HG03025 (cell line): ENCODE data around the gene LONRF3.
"Not testable (repeated sequence)": the region's sequence is repeated elsewhere in the genome, so short reads cannot be mapped to it uniquely, and the experiment has no call there.

ENCODE experiments used
- ATAC-seq: cut with Tn5 transposase; IDR thresholded peaks from one replicate; pipeline ENCODE4 v1.9.1; 2021; ENCODE audit warnings: mild to moderate bottlenecking, moderate library complexity; ENCODE audit not compliant: unreplicated experiment, low FRiP score

The LONRF3 gene

DNA sequence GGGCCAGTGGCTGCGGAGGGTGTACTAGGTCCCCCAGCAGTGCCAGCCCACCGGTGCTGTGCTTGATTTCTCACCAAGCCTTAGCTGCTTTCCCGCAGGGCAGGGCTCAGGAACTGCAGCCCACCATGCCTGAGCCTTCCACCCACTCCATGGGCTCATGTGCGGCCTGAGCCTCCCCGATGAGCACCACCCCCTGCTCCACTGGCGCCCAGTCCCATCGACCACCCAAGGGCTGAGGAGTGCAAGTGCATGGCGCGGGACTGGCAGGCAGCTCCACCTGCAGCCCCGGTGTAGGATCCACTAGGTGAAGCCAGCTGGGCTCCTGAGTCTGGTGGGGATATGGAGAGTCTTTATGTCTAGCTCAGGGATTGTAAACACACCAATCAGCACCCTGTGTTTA is 55.2 kb downstream of the LONRF3 start:
- ATAC-seq = not testable (repeated sequence)

DNA sequence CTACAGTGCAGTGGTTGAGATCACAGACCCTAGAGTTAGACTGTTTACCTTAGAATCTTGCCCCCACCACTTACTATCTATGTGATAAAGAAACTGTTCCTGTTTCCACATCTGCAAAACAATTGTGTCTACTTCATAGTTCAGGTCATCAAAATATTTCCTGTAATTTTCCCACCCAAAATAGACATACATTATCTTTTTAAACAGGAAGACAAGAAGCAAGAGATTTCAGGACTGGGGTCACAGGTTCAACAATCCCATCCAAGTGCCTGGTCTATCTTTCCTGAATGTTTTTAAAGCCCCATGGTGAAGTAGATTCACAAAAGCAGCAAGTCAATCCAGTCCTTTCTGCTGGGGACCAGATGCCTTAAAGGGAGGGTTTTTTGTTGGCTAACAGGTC is 56.6 kb downstream of the LONRF3 start:
- ATAC-seq = no peak

DNA sequence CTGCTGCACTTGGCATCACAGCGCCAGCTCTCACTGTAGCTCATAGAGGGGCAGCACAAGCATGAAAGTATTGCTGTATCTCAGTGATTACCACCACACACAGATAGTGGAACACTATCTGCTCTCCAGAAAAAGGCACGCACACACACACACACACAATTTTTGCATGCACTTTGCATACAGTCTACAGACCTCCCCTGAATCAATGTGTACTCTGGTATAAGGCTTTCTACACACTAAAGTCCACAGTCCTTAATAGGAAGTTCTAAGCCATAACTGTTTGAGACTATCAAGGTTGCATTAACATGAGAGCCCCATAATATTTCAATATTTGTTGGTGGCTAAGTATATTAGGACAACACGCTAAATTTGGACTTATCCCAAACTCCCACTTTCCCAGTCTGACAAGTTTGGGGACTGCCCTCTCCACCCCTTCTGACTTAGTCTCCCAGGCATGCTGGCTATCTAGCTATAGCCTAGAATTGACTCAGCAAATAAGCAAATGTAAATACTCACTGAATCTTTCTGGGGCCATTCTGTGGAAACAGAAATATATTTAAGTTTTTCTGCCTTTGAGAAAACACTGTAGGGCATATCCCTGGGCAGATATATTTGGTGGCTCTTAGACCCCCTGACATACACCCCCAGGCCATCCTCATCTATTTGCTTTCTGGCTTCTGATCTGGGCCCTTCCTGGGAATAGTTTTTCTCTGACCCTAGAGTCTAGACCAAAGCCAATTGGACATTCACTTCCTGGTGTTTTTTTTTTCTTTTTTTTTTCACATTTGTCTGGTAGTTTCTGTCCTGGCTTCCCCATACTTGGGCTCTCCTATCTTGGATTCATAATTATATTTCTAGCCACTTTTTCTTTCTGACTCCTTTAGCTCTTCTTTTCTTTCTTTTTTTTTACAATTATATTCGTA is 62.0 kb downstream of the LONRF3 start:
- no peak for ATAC-seq

DNA sequence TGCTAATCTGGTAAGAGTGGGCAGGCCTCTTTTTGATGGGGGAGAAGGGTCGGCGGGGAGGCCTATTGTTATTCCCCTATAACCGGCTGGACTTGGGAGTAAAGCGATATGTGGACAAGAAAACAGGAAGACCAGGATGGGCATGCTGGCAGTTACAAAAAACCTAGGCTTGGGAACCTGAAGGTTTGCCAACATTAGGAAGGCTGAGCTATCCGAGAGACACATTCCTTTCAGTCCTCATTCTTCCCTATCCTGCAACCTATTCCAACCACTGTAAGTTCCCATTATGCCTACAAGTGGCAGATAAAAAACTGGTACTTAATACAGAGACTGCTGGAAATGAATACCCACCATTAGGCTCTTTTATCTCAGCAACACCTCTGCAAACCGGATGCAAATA is 66.0 kb downstream of the LONRF3 start:
- no peak for ATAC-seq

DNA sequence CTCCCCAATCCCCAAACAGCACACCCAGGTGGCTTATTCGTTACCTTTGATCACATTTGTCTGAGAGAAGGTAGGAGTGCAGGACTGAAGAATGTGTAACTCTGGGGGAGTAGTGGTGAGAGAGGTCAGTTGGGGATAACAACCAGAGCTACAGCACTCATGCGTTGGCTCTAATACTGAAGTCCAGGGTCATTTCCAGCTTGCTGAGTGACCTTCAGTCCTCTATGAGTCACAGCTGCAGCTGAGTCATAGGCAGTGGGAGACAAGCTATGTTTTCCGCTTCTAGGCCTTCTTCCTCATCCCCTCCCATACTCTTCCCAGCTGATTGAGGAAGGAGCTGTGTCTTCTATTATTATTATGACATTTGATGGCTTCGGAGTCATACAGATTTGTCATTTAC is 66.8 kb downstream of the LONRF3 start:
- ATAC-seq = no peak

DNA sequence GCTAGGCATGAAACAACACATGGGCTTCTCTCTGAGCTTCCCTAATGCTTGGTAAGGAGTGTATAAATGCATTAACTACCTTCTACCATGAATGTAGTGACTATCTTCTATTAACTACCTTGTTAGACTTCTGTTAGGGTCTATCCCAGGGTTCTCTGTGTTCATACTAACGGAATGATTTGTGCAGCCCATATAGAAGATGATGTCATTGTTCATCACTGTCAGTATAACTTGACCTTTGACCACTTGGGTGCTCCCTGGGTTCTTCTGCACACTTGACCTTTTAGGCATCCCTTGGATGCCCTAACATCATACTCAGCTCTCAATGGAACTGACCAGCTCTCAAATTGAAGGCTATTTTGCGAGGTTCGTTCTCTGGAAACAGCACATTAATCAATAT is 67.6 kb downstream of the LONRF3 start:
- no peak for ATAC-seq

DNA sequence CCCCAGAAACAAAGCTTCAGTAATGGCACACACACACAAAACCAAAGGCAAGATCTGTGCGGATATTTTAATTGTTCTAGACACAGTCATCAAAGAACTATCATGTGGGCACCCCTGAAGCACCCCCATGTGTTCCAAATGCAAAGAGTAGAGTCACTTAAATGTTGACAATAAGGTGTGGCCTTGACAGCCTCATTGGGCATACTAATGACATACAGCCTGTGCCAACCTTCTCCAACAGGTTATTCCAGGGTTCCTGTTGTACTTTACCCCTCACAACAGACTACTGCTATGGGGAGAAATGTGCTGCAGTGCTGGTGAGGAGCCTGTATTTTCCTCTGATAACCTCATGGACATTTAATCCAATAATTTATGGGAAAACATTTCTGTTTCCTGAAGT is 68.6 kb downstream of the LONRF3 start:
- ATAC-seq = no peak

DNA sequence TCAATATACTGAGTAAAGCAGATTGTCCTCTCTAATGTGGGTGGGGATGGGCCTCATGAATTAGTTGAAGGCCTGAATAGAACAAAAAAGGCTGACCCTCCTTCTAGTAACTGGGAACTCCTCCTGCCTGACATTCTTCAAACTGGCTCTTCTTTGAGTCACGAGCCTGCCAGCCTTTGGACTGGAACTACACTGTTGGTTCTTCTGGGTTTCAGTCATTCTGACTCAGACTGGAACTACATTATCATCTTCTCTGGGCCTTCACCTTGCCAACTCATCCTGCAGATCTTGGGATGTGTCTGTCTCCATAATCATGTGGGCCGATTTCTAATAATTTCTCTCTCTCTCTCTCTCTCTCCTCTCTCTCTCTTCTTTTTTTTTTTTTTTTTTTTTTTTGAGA is 71.5 kb downstream of the LONRF3 start:
- no peak for ATAC-seq

DNA sequence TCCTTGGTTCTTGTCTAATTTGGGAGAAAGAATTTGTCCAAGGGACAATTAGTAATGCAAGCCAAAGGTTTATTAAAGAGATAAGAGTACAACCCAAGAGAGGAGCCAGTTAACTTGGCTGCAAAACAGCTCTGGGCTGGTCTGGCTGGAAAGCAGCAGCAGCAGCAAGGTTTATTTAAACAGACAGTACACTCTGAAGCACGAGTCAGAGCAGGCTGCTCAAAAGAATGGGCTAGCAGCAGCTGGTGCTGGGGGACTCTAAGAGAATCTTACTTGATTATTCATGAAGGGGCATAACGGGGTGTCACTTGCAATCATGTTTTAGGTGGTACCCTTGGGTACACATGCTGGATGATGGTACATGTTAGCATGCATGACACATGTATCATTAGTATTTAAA is 81.3 kb downstream of the LONRF3 start:
- no peak for ATAC-seq

DNA sequence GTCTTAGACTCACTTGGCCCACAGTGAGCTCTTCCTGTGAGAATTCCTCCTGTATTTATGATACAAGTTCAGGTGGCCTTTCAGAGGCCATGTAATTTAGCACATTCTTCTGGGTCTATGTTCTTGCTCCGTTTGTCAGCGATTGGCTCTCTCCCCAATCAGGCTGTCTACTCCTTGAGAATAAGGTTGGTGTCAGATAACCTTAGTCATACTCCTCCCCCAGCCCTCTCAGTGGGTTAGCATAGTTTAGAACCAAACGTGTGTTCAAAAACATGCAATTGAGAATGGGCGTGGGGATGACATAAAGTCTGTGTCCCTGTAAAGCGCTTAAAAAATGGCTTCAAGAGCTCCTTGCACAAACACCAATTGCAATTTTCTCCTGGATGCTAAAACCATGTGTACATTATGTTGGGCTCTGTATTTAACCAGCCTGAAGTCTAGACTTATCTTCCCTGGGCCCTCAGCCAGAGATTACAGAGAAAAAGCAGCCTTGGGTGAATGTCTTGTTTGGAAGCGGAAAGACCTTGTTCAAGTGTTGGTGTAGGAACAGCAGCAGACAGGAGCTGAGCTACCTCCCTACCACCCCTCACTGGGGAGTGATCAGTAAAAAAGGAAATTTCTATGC is 88.4 kb downstream of the LONRF3 start:
- no peak for ATAC-seq

DNA sequence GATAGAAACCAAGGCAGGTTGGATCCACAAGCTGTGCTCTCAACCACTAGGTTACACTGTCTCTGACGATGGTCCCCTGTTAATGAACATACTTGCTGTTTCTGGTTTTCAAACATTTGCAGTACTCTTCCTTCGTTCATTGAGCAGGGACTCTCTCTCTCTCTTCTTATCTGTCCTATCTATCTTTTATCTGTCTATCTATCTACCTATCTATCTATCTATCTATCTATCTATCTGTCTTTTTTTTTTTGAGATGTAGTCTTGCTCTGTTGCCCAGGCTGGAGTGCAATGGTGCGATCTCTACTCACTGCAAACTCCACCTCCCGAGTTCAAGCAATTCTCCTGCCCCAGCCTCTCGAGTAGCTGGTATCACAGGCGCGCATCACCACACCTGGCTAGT is 89.0 kb downstream of the LONRF3 start:
- no peak for ATAC-seq

DNA sequence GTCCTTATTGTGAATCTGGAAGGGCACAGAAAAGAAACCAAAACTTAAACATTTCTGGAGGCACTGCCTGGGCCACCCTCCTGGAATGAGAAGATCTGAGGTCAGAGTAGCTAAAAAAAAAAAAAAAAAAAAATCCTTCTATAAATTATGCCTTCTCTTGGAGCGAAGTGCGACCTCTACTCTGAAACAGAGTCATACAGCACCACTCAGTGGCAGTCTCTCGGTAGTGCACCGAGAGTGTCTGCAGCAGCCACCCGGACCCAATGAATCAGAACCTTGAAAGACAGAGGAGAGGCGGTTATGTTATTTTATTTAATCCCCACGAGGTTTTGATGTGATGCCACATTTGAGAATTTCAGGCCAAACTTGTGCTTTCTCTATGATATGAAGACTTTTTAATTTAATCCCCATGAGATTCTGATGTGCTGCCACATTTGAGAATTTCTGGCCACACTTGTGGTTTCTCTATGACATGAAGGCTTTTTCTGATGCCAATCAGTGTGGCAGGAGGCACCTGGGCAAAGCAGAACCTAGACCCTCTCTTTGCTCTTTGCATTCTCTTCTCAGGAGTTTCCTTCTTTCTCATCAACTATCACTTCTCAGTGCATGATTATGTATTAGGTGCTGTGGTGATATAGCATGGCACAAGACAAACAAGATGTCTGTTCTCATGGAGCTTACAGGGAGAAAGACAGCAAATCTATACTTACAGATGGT is 92.8 kb downstream of the LONRF3 start:
- ATAC-seq = no peak
